ENCODE results near the gene TMEM26. TPM values are rescaled to one million over a fixed set of nuclear protein-coding genes. Genes with fewer than 3 reads are reported as not detected.

Gene TMEM26
- total RNA-seq, 1 experiment from 2014 or later, result not detected

GRCh38 chr10:61487506-61487905 lies 34.3 kb upstream of the TMEM26 start:
- Histone ChIP-seq H3K9me3 (no peaks in the 10 kb centered on the region), H3K4me3 (ENCODE audit: low read depth, low read length) (no peak overlapping the region), H3K27me3 (replicated peaks; ENCODE audit: control insufficient read depth, insufficient read depth, low read length) (no peaks in the 10 kb centered on the region), H3K36me3 (ENCODE audit: control insufficient read depth, insufficient read depth, low read length) (no peaks in the 10 kb centered on the region), H3K4me1 (no peaks in the 10 kb centered on the region)
- ChIA-PET POLR2A (no interaction called here), CTCF (no interaction called here)
- BruUV-seq (replicated peaks), result no TSS peak
- Mint-ChIP-seq H3K27ac (ENCODE audit: unreplicated experiment) (no peak overlapping the region), H3K4me1 (ENCODE audit: low read depth, unreplicated experiment) (no peaks in the 10 kb centered on the region), H3K36me3 (ENCODE audit: insufficient read depth, unreplicated experiment) (no peaks in the 10 kb centered on the region), H3K27me3 (ENCODE audit: insufficient read depth, unreplicated experiment) (peaks cover 23% of the 10 kb centered on the region), H3K9me3 (ENCODE audit: unreplicated experiment) (no peaks in the 10 kb centered on the region), H3K4me3 (ENCODE audit: unreplicated experiment) (no peak overlapping the region)
- no peak for DNase-seq
- TF ChIP-seq, protein P1, sequence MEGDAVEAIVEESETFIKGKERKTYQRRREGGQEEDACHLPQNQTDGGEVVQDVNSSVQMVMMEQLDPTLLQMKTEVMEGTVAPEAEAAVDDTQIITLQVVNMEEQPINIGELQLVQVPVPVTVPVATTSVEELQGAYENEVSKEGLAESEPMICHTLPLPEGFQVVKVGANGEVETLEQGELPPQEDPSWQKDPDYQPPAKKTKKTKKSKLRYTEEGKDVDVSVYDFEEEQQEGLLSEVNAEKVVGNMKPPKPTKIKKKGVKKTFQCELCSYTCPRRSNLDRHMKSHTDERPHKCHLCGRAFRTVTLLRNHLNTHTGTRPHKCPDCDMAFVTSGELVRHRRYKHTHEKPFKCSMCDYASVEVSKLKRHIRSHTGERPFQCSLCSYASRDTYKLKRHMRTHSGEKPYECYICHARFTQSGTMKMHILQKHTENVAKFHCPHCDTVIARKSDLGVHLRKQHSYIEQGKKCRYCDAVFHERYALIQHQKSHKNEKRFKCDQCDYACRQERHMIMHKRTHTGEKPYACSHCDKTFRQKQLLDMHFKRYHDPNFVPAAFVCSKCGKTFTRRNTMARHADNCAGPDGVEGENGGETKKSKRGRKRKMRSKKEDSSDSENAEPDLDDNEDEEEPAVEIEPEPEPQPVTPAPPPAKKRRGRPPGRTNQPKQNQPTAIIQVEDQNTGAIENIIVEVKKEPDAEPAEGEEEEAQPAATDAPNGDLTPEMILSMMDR (IDR thresholded peaks at IDR 0.05; ENCODE audit: insufficient read depth in 1 of 2, low read depth in 1 of 2, low read length in 1 of 2, severe bottlenecking in 1 of 2, unreplicated experiment in 1 of 2), result no peak
- intact Hi-C loops (cut with micrococcal nuclease; ENCODE audit: unreplicated experiment), result no loop called here

DNA sequence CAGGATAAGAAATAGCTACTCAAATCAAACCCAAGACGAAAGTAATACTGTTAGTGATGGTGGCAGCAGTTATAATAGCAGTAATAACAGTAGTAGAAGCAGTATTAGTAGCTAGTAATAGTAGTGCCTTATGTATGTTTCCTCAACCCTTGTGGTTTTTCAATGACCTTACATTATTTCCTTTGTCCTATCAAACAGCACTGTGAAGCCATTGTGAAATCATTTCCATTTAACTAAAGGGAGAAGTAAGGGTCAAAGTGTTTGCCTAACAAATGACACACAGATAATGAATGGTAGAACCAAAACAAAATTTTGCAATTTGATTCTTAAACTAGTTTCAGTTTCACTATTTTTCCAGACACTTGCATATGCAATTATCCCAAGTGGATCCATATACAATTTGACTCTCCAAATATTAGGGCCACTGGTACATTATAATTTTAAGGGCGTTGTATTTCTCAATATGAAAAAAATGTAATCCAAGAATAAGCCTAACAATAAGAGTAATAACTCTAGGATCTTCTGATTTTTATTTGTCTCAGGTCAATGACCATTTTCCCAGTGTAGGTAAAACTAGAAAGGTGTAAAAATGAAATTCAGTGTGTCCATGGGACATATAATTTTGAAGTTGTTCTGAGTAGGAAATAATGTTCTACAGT lies 33.7 kb upstream of the TMEM26 start:
- no peaks in the 10 kb centered on the region for H3K36me3 ChIP-seq (ENCODE audit: control insufficient read depth, insufficient read depth, low read length)
- Mint-ChIP-seq H3K4me1 (ENCODE audit: low read depth, unreplicated experiment) (no peaks in the 10 kb centered on the region), H3K27ac (ENCODE audit: unreplicated experiment) (no peak overlapping the region), H3K36me3 (ENCODE audit: insufficient read depth, unreplicated experiment) (no peaks in the 10 kb centered on the region), H3K4me3 (ENCODE audit: unreplicated experiment) (no peak overlapping the region), H3K27me3 (ENCODE audit: insufficient read depth, unreplicated experiment) (peaks cover 23% of the 10 kb centered on the region), H3K9me3 (ENCODE audit: unreplicated experiment) (no peaks in the 10 kb centered on the region)
- H3K4me3 ChIP-seq (ENCODE audit: low read depth, low read length), result no peak overlapping the region
- no TSS peak for BruUV-seq (replicated peaks)
- no peaks in the 10 kb centered on the region for H3K27me3 ChIP-seq (replicated peaks; ENCODE audit: control insufficient read depth, insufficient read depth, low read length)
- no peaks in the 10 kb centered on the region for H3K4me1 ChIP-seq
- no peaks in the 10 kb centered on the region for H3K9me3 ChIP-seq
- CTCF ChIA-PET, result no interaction called here
- intact Hi-C loops (cut with micrococcal nuclease; ENCODE audit: unreplicated experiment), result no loop called here
- DNase-seq, result no peak
- POLR2A ChIA-PET, result no interaction called here
- TF ChIP-seq, protein P1 (IDR thresholded peaks at IDR 0.05; ENCODE audit: insufficient read depth in 1 of 2, low read depth in 1 of 2, low read length in 1 of 2, severe bottlenecking in 1 of 2, unreplicated experiment in 1 of 2), result no peak

GRCh38 chr10:61486251-61486650 lies 33.1 kb upstream of the TMEM26 start:
- Histone ChIP-seq H3K9me3 (no peaks in the 10 kb centered on the region), H3K4me1 (no peaks in the 10 kb centered on the region), H3K36me3 (ENCODE audit: control insufficient read depth, insufficient read depth, low read length) (no peaks in the 10 kb centered on the region), H3K4me3 (ENCODE audit: low read depth, low read length) (no peak overlapping the region), H3K27me3 (replicated peaks; ENCODE audit: control insufficient read depth, insufficient read depth, low read length) (no peaks in the 10 kb centered on the region)
- H3K4me3 Mint-ChIP-seq (ENCODE audit: unreplicated experiment), result no peak overlapping the region
- POLR2A ChIA-PET, result no interaction called here
- no peaks in the 10 kb centered on the region for H3K36me3 Mint-ChIP-seq (ENCODE audit: insufficient read depth, unreplicated experiment)
- no peak for DNase-seq
- no TSS peak for BruUV-seq (replicated peaks)
- intact Hi-C loops (cut with micrococcal nuclease; ENCODE audit: unreplicated experiment), result no loop called here
- TF ChIP-seq, protein P1 (IDR thresholded peaks at IDR 0.05; ENCODE audit: insufficient read depth in 1 of 2, low read depth in 1 of 2, low read length in 1 of 2, severe bottlenecking in 1 of 2, unreplicated experiment in 1 of 2), result no peak
- peaks cover 21% of the 10 kb centered on the region for H3K27me3 Mint-ChIP-seq (ENCODE audit: insufficient read depth, unreplicated experiment)
- no peaks in the 10 kb centered on the region for H3K4me1 Mint-ChIP-seq (ENCODE audit: low read depth, unreplicated experiment)
- H3K27ac Mint-ChIP-seq (ENCODE audit: unreplicated experiment), result no peak overlapping the region
- no peaks in the 10 kb centered on the region for H3K9me3 Mint-ChIP-seq (ENCODE audit: unreplicated experiment)
- CTCF ChIA-PET, result no interaction called here
